ENCODE results near the gene SLC39A8. TPM values are rescaled to one million over a fixed set of nuclear protein-coding genes. Genes with fewer than 3 reads are reported as not detected.

The SLC39A8 gene
- total and polyA plus RNA-seq, 9 of the 15 experiments (the other 6 are each of a cell fraction or from before 2014, with no cell fraction given) = 8.2 to 30.3 (median 25.0) TPM

GRCh38 chr4:102348701-102349100 is 3.4 kb upstream of the SLC39A8 start:
- no peak overlapping the region for H3K4me2 ChIP-seq (ENCODE audit: insufficient read depth, low read length)
- no TSS peak for BruUV-seq (replicated peaks)
- H4K20me1 ChIP-seq (replicated peaks; ENCODE audit: control insufficient read depth, insufficient read depth, low read length) = no peaks in the 10 kb centered on the region
- FAIRE-seq = no peak
- no peak for DNase-seq (ENCODE audit: extremely low read depth in 1 of 4, low spot score in 3 of 4)
- WGBS (ENCODE audit: insufficient coverage, low coverage, missing lambda C conversion rate) = 0% methylated on average over 2 of the region's 2 CpGs
- H3K27ac ChIP-seq (ENCODE audit: extremely low read depth, low read depth, low read length) = no peak overlapping the region
- peaks cover 15 to 16% of the 10 kb centered on the region in 2 experiments; a peak in 4 of 5 replicates for H3K4me1 ChIP-seq (replicated peaks in 1 of 2; ENCODE audit: control insufficient read depth in 2 of 2, insufficient read depth in 2 of 2, low read length in 2 of 2)
- H3K36me3 ChIP-seq (ENCODE audit: control insufficient read depth, insufficient read depth, low read length) = no peaks in the 10 kb centered on the region
- no peak for ATAC-seq
- no peaks in the 10 kb centered on the region for H3K9me1 ChIP-seq (ENCODE audit: control insufficient read depth, insufficient read depth, low read length)
- no peak for TF ChIP-seq HNRNPH1 (optimal IDR thresholded peaks at IDR 0.05; ENCODE audit: low read depth, low read length)
- TF ChIP-seq ZNF408 (CRISPR knock-in tag; IDR thresholded peaks at IDR 0.05; ENCODE audit: low read depth) = no peak
- no peak for TF ChIP-seq HNRNPUL1 (IDR thresholded peaks at IDR 0.05; ENCODE audit: low read length)
- TF ChIP-seq ZMIZ1 (IDR thresholded peaks at IDR 0.05; ENCODE audit: low read depth in 2 of 2, low read length in 2 of 2) = no peak
- no peak for TF ChIP-seq CCAR2 (IDR thresholded peaks at IDR 0.05; ENCODE audit: low read depth, low read length)
- TF ChIP-seq ZNF586 (CRISPR knock-in tag; conservative IDR thresholded peaks at IDR 0.05) = no peak
- TF ChIP-seq MBD2 (IDR thresholded peaks at IDR 0.05; ENCODE audit: borderline replicate concordance, low read depth) = no peak
- TF ChIP-seq RCOR1 (IDR thresholded peaks at IDR 0.05; ENCODE audit: borderline replicate concordance in 1 of 2, low read depth in 2 of 2, low read length in 2 of 2) = no peak
- TF ChIP-seq MEF2D (tag; conservative IDR thresholded peaks at IDR 0.05; ENCODE audit: low read depth) = no peak
- no peak for TF ChIP-seq RHOXF2B (CRISPR knock-in tag; conservative IDR thresholded peaks at IDR 0.05)
- TF ChIP-seq CC2D1A (IDR thresholded peaks at IDR 0.05) = no peak
- no peak for TF ChIP-seq ZNF75A (CRISPR knock-in tag; IDR thresholded peaks at IDR 0.05)
- TF ChIP-seq MTA2 (IDR thresholded peaks at IDR 0.05; ENCODE audit: low read depth) = no peak
- no peak for TF ChIP-seq ZNF445 (CRISPR knock-in tag; IDR thresholded peaks at IDR 0.05; ENCODE audit: low read depth)
- TF ChIP-seq NFIC (IDR thresholded peaks at IDR 0.05) = no peak
- no peak for TF ChIP-seq ZNF224 (CRISPR knock-in tag; IDR thresholded peaks at IDR 0.05)
- TF ChIP-seq KAT2B (IDR thresholded peaks at IDR 0.05; ENCODE audit: low read depth, low read length) = no peak
- no peak for TF ChIP-seq EHMT2 (IDR thresholded peaks at IDR 0.05)
- TF ChIP-seq NFXL1 (CRISPR knock-in tag; IDR thresholded peaks at IDR 0.05) = no peak
- TF ChIP-seq NR2C1 (IDR thresholded peaks at IDR 0.05) = no peak
- no peak for TF ChIP-seq NR2C1 (tag; IDR thresholded peaks at IDR 0.05)
- CTCF ChIA-PET (ENCODE audit: low intra/inter-chr PET ratio) = no interaction called here
- H3K9ac ChIP-seq (ENCODE audit: insufficient read depth in 1 of 2, low read depth in 2 of 2, low read length in 2 of 2) = no peak overlapping the region
- intact Hi-C loops (cut with micrococcal nuclease) = loop anchor here (5.0 to 10.0 kb wide), 2 partner anchors 666 to 744 kb away; partner anchors contain the start of gene SLC9B1
- POLR2A ChIA-PET = no interaction called here
- peaks cover 3% of the 10 kb centered on the region; the same call in 2 of the 3 replicates for H3K79me2 ChIP-seq (ENCODE audit: control insufficient read depth, insufficient read depth, low read length)
- no peaks in the 10 kb centered on the region for H3K27me3 ChIP-seq (ENCODE audit: control insufficient read depth in 2 of 2, insufficient read depth in 2 of 2, low read length in 2 of 2)
- in situ Hi-C loops (cut with MboI) = loop anchor here (5.0 kb wide), 1 partner anchor 34 kb away; no protein-coding TSS in a partner anchor
- H3K4me3 ChIP-seq = no peak overlapping the region
- H3K9me3 ChIP-seq (replicated peaks; ENCODE audit: control insufficient read depth, insufficient read depth, low read depth, low read length) = no peaks in the 10 kb centered on the region
- no peak overlapping the region for H2AFZ ChIP-seq (ENCODE audit: low read depth, low read length)
